OCI-LY1 (cell line): ENCODE measurements around the gene MRPL3.
A peak's percentile ranks its signal among the peaks of the same experiment; 100 is the strongest.

ENCODE experiments used
- H2AFZ ChIP-seq: fragments of 200-600 bp; sonication (generic), shearing (Covaris generic); 2 replicates; pipeline ENCODE4 v1.6.0; 2014; ENCODE audit warnings: antibody characterized with exemption, mild to moderate bottlenecking, low read length
- H3F3A ChIP-seq: fragments of 200-600 bp; sonication (generic), shearing (Covaris generic); 2 replicates; pipeline ENCODE4 v1.6.0; 2014; ENCODE audit warnings: mild to moderate bottlenecking, antibody characterized with exemption, low read length, moderate library complexity; ENCODE audit not compliant: insufficient read depth
- H3K27ac ChIP-seq: fragments of 200-600 bp; sonication (generic); 2 replicates; pipeline ENCODE4 v1.5.1; 2014; ENCODE audit warnings: low read length, mixed run types, mild to moderate bottlenecking, low read depth; ENCODE audit not compliant: poor library complexity, severe bottlenecking
- H3K27me3 ChIP-seq: fragments of 200-600 bp; sonication (generic); 2 replicates; pipeline ENCODE4 v1.6.0; 2014; ENCODE audit warnings: antibody characterized with exemption, mild to moderate bottlenecking, low read length, moderate library complexity; ENCODE audit not compliant: insufficient read depth
- H3K36me3 ChIP-seq: fragments of 200-600 bp; sonication (generic); 2 replicates; pipeline ENCODE4 v1.6.1; 2014; ENCODE audit warnings: mild to moderate bottlenecking, antibody characterized with exemption, low read length, moderate library complexity, mixed read lengths; ENCODE audit not compliant: insufficient read depth
- H3K4me1 ChIP-seq: fragments of 200-600 bp; sonication (generic); 2 replicates; pipeline ENCODE4 v1.5.1; 2014; ENCODE audit warnings: mild to moderate bottlenecking, low read length, moderate library complexity; ENCODE audit not compliant: insufficient read depth, severe bottlenecking
- H3K4me2 ChIP-seq: fragments of 200-600 bp; sonication (generic), shearing (Covaris generic); 2 replicates; pipeline ENCODE4 v1.6.1; 2014; ENCODE audit warnings: low read length
- H3K4me3 ChIP-seq: fragments of 200-600 bp; sonication (generic); 2 replicates; pipeline ENCODE4 v1.5.1; 2014; ENCODE audit warnings: low read length, low read depth, mild to moderate bottlenecking, mixed read lengths; ENCODE audit not compliant: poor library complexity, severe bottlenecking
- H3K79me2 ChIP-seq: fragments of 200-600 bp; shearing (Covaris generic); 2 replicates; pipeline ENCODE4 v1.6.1; 2016; ENCODE audit warnings: mixed run types, low read length, mixed read lengths; ENCODE audit not compliant: insufficient read depth
- H3K9ac ChIP-seq: fragments of 200-600 bp; sonication (generic), shearing (Covaris generic); 2 replicates; pipeline ENCODE4 v1.6.1; 2014; ENCODE audit warnings: mild to moderate bottlenecking, low read length, mixed read lengths
- H3K9me2 ChIP-seq: fragments of 200-600 bp; sonication (generic), shearing (Covaris generic); 2 replicates; pipeline ENCODE4 v1.6.1; 2014; ENCODE audit warnings: low read depth, mild to moderate bottlenecking, low read length, mixed read lengths
- H3K9me3 ChIP-seq: fragments of 200-600 bp; shearing (Covaris generic); 2 replicates; pipeline ENCODE4 v1.6.1; 2014; ENCODE audit warnings: low read length, mixed read lengths
- H4K20me1 ChIP-seq: fragments of 200-600 bp; sonication (generic), shearing (Covaris generic); 2 replicates; pipeline ENCODE4 v1.6.0; 2016; ENCODE audit warnings: mild to moderate bottlenecking, low read length; ENCODE audit not compliant: insufficient read depth
- EZH2 ChIP-seq: fragments of 200-600 bp; sonication (generic), shearing (Covaris generic); IDR thresholded peaks from 2 replicates; pipeline ENCODE4 v1.8.0; 2017; ENCODE audit warnings: borderline replicate concordance, mixed run types, mild to moderate bottlenecking, antibody characterized with exemption, low read length, moderate library complexity, mixed read lengths
- TF ChIP-seq, protein P1 (sequence below): fragments of 200-600 bp; sonication (generic), shearing (Covaris generic); IDR thresholded peaks from 2 replicates; pipeline ENCODE4 v1.5.1; 2017; ENCODE audit warnings: mild to moderate bottlenecking, antibody characterized with exemption, low read length, moderate library complexity, mixed read lengths

MRPL3 gene

DNA sequence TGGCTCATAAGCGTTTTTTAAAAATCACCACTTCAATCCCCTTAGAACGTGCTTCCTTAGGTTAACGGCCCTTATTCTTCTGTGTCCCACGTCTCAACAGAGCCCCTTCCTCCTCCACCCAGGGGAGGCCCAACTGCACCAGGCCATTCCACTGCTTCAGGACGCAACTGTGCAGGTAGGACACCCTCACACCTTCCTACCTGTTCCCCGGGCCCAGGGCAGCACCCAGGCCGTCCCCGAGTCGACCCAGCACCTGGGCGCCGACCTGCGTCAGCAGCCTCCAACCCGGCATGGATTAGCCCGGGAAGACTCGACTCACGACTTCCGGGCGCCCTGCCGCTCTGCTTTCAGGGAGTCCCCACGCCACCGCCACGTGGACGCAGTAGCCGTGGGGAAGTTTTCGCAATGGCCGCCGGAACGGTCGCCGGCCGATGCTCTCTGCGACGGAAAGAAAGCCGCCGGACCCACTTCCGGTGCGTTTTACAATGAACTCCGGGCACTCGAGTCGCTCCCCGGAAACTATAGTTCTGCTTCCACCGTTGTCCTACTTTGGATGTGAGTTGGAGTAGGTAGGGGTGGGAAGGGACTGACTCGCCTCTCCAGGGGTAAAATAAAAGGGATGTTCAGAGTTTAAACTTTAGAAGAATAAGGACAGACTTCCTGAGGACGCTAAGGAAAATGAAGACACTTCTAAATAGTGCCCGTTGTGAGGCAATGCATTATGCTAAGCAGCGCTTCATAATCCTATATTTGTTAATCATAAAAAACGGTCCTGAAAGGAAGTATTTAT is at the start of gene MRPL3:
Gene MRPL3 (minus strand): TSS at position 442 of the 790 bp plus-strand sequence. CDS start 150 bp downstream, at position 292.
- Histone ChIP-seq H3F3A (no peaks in the 10 kb centered on the region), H3K27me3 (no peaks in the 10 kb centered on the region), H3K79me2 (peaks cover 26% of the 10 kb centered on the region), H4K20me1 (no peaks in the 10 kb centered on the region), H3K9me2 (no peaks in the 10 kb centered on the region), H3K36me3 (peaks cover 35% of the 10 kb centered on the region), H3K27ac (peak within 1 kb of the TSS; percentile 47), H3K4me3 (peak within 1 kb of the TSS; percentile 94), H3K9me3 (no peaks in the 10 kb centered on the region), H3K4me2 (peak within 1 kb of the TSS; percentile 100), H3K9ac (peak within 1 kb of the TSS; percentile 93), H2AFZ (peak within 1 kb of the TSS; percentile 93), H3K4me1 (peaks cover 26% of the 10 kb centered on the region)
- TF ChIP-seq, protein P1, sequence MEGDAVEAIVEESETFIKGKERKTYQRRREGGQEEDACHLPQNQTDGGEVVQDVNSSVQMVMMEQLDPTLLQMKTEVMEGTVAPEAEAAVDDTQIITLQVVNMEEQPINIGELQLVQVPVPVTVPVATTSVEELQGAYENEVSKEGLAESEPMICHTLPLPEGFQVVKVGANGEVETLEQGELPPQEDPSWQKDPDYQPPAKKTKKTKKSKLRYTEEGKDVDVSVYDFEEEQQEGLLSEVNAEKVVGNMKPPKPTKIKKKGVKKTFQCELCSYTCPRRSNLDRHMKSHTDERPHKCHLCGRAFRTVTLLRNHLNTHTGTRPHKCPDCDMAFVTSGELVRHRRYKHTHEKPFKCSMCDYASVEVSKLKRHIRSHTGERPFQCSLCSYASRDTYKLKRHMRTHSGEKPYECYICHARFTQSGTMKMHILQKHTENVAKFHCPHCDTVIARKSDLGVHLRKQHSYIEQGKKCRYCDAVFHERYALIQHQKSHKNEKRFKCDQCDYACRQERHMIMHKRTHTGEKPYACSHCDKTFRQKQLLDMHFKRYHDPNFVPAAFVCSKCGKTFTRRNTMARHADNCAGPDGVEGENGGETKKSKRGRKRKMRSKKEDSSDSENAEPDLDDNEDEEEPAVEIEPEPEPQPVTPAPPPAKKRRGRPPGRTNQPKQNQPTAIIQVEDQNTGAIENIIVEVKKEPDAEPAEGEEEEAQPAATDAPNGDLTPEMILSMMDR, result no peak
- TF ChIP-seq EZH2, result no peak

DNA sequence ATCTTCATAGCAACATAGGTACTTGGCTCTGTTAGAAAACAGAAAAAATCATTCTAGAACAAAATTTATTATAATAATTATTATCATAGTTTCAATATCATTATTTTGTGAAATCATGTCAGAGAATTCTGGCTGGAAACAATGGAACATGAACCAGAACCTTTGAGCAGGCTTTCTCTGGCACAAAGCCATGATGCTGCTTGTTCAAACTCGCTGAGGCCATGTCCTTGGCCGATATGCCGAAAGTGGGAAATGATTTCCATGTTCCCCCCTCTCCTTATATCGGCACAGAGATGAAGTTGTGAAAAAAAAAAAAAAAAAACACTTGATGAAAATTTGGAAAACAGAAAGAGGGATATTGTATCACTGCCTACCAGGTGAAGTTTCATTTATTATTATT is 49.0 kb upstream of the MRPL3 start:
- H3K27me3 ChIP-seq, result no peaks in the 10 kb centered on the region

DNA sequence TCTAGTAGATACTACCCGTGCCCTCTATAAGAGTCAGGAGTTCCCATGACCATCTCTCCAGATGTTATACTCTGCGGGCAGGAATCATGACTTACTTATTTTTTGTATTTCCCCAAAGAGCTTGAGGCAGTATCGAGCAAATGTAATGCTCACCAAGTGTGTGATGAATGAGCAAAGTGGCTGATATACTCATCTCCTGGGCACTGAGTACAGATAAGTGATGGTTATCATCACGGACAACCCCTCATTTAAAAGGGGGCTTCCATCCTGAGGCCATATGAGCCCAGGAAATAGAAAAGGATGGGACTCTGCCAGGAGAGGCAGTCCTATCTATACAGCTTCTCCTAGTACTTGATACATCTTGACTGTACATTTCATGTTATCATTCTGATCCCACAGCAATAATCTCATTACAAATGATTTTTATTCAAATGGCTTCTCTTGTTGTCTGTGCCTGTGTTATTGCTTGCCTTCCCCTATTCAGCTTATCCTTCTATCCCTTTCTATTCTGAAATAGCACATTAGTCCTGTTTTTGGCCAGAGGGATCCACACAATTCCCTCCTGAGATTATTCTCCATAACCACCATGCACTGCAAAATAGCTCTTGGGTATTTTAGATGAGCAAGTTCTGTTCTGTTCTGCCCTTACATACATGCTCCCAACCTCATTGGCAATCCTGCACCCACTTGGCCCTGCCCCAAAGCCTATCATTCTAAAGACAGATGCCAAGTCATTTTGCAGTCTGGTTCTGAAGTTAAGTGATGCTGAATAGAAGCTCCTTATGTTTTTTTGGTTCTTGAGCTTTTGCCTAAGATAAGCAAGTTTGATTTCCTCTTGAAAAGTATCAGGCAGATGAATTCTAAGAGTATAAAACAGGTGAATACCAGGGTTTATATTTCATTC is 48.0 kb upstream of the MRPL3 start:
- no peak overlapping the region for H3K4me3 ChIP-seq
- no peaks in the 10 kb centered on the region for H3K36me3 ChIP-seq
- H3K27me3 ChIP-seq, result no peaks in the 10 kb centered on the region
- no peaks in the 10 kb centered on the region for H3K79me2 ChIP-seq
- H2AFZ ChIP-seq, result no peak overlapping the region
- no peak for TF ChIP-seq EZH2
- TF ChIP-seq, protein P1, result no peak
- H3K9me3 ChIP-seq, result no peaks in the 10 kb centered on the region
- H4K20me1 ChIP-seq, result no peaks in the 10 kb centered on the region
- H3K4me1 ChIP-seq, result no peaks in the 10 kb centered on the region
- no peaks in the 10 kb centered on the region for H3F3A ChIP-seq
- H3K27ac ChIP-seq, result no peak overlapping the region
- H3K4me2 ChIP-seq, result no peak overlapping the region
- H3K9ac ChIP-seq, result no peak overlapping the region
- no peaks in the 10 kb centered on the region for H3K9me2 ChIP-seq

More for the DNA sequence above, 49.0 kb upstream of the MRPL3 start:
- no peaks in the 10 kb centered on the region for H4K20me1 ChIP-seq
- H3K9me3 ChIP-seq, result no peaks in the 10 kb centered on the region
- no peak overlapping the region for H2AFZ ChIP-seq
- no peak overlapping the region for H3K4me3 ChIP-seq
- no peak overlapping the region for H3K4me2 ChIP-seq
- no peaks in the 10 kb centered on the region for H3K9me2 ChIP-seq
- no peaks in the 10 kb centered on the region for H3F3A ChIP-seq
- H3K4me1 ChIP-seq, result no peaks in the 10 kb centered on the region
- no peak overlapping the region for H3K9ac ChIP-seq
- H3K36me3 ChIP-seq, result no peaks in the 10 kb centered on the region
- H3K27ac ChIP-seq, result no peak overlapping the region
- H3K79me2 ChIP-seq, result no peaks in the 10 kb centered on the region
- no peak for TF ChIP-seq EZH2
- TF ChIP-seq, protein P1, result no peak
